ES-I3 (cell line): ENCODE measurements around the gene PRKG2.
A peak's percentile ranks its signal among the peaks of the same experiment; 100 is the strongest.

Experiments
- H3K36me3 ChIP-seq: 2 replicates; pipeline ENCODE4 v1.6.1; 2013; ENCODE audit warnings: mild to moderate bottlenecking, low read length, control low read depth, moderate library complexity; ENCODE audit not compliant: insufficient read depth
- H3K4me1 ChIP-seq: 2 replicates; pipeline ENCODE4 v1.6.1; 2013; ENCODE audit warnings: mild to moderate bottlenecking, control low read depth, low read length; ENCODE audit not compliant: insufficient read depth
- H3K9ac ChIP-seq: 2 replicates; pipeline ENCODE4 v1.6.1; 2013; ENCODE audit warnings: low read depth, mild to moderate bottlenecking, low read length, moderate library complexity
- H3K9me3 ChIP-seq: 2 replicates; pipeline ENCODE4 v1.6.1; 2013; ENCODE audit warnings: mild to moderate bottlenecking, low read length, moderate library complexity; ENCODE audit not compliant: control insufficient read depth, insufficient read depth

Gene PRKG2

GRCh38 chr4:81214881-81215868, at the start of gene PRKG2:
Gene PRKG2 (minus strand): TSS chr4:81215222. CDS start chr4:81205047, 10,175 bp downstream.
- H3K36me3 ChIP-seq = no peaks in the 10 kb centered on the region
- no peaks in the 10 kb centered on the region for H3K9me3 ChIP-seq
- H3K9ac ChIP-seq = peak within 1 kb of the TSS; percentile 53
- H3K4me1 ChIP-seq = no peaks in the 10 kb centered on the region

- Histone ChIP-seq H3K9me3 (no peaks in the 10 kb centered on the region), H3K36me3 (no peaks in the 10 kb centered on the region), H3K4me1 (no peaks in the 10 kb centered on the region), H3K9ac (no peak overlapping the region)
These were observed 45.5 kb upstream of the PRKG2 start for GRCh38 chr4:81260443-81261101.

- H3K36me3 ChIP-seq = no peaks in the 10 kb centered on the region
- H3K4me1 ChIP-seq = no peaks in the 10 kb centered on the region
- no peak overlapping the region for H3K9ac ChIP-seq
- H3K9me3 ChIP-seq = no peaks in the 10 kb centered on the region
These were observed 44.0 kb upstream of the PRKG2 start for GRCh38 chr4:81258841-81259550.

GRCh38 chr4:81257816-81258215, 42.8 kb upstream of the PRKG2 start:
- no peak overlapping the region for H3K9ac ChIP-seq
- H3K9me3 ChIP-seq = no peaks in the 10 kb centered on the region
- H3K4me1 ChIP-seq = no peaks in the 10 kb centered on the region

GRCh38 chr4:81257021-81257420, 42.0 kb upstream of the PRKG2 start:
- H3K4me1 ChIP-seq = no peaks in the 10 kb centered on the region
- no peak overlapping the region for H3K9ac ChIP-seq
- no peaks in the 10 kb centered on the region for H3K9me3 ChIP-seq
- no peaks in the 10 kb centered on the region for H3K36me3 ChIP-seq

More at GRCh38 chr4:81257816-81258215, 42.8 kb upstream of the PRKG2 start:
- H3K36me3 ChIP-seq = no peaks in the 10 kb centered on the region

GRCh38 chr4:81256059-81256970, 41.3 kb upstream of the PRKG2 start:
- no peaks in the 10 kb centered on the region for H3K9me3 ChIP-seq
- no peak overlapping the region for H3K9ac ChIP-seq
- H3K36me3 ChIP-seq = no peaks in the 10 kb centered on the region
- H3K4me1 ChIP-seq = no peaks in the 10 kb centered on the region

GRCh38 chr4:81255524-81255923, 40.5 kb upstream of the PRKG2 start:
- no peaks in the 10 kb centered on the region for H3K4me1 ChIP-seq
- H3K9me3 ChIP-seq = no peaks in the 10 kb centered on the region
- no peak overlapping the region for H3K9ac ChIP-seq
- no peaks in the 10 kb centered on the region for H3K36me3 ChIP-seq

GRCh38 chr4:81250430-81250829, 35.4 kb upstream of the PRKG2 start:
- Histone ChIP-seq H3K4me1 (no peaks in the 10 kb centered on the region), H3K9me3 (no peaks in the 10 kb centered on the region), H3K36me3 (no peaks in the 10 kb centered on the region), H3K9ac (no peak overlapping the region)

GRCh38 chr4:81245218-81246009, 30.4 kb upstream of the PRKG2 start:
- Histone ChIP-seq H3K9ac (no peak overlapping the region), H3K36me3 (no peaks in the 10 kb centered on the region), H3K4me1 (no peaks in the 10 kb centered on the region), H3K9me3 (no peaks in the 10 kb centered on the region)

GRCh38 chr4:81237791-81238190, 22.8 kb upstream of the PRKG2 start:
- H3K9ac ChIP-seq = no peak overlapping the region
- H3K36me3 ChIP-seq = no peaks in the 10 kb centered on the region
- H3K9me3 ChIP-seq = no peaks in the 10 kb centered on the region
- no peaks in the 10 kb centered on the region for H3K4me1 ChIP-seq

- no peaks in the 10 kb centered on the region for H3K4me1 ChIP-seq
- no peaks in the 10 kb centered on the region for H3K36me3 ChIP-seq
- H3K9me3 ChIP-seq = peaks cover 4% of the 10 kb centered on the region; the same call in 1 of the 2 replicates
- no peak overlapping the region for H3K9ac ChIP-seq
These were observed 21.1 kb upstream of the PRKG2 start for GRCh38 chr4:81235982-81236749.

GRCh38 chr4:81227968-81228367, 12.9 kb upstream of the PRKG2 start:
- Histone ChIP-seq H3K36me3 (no peaks in the 10 kb centered on the region), H3K9me3 (peaks cover 8% of the 10 kb centered on the region; the same call in 1 of the 2 replicates), H3K4me1 (peaks cover 7% of the 10 kb centered on the region), H3K9ac (no peak overlapping the region)
